ENCODE results near the gene NOP56.

NOP56 gene

GRCh38 chr20:2705931-2706645, 53.7 kb downstream of the NOP56 start:
- DNase-seq, result no peak

DNA sequence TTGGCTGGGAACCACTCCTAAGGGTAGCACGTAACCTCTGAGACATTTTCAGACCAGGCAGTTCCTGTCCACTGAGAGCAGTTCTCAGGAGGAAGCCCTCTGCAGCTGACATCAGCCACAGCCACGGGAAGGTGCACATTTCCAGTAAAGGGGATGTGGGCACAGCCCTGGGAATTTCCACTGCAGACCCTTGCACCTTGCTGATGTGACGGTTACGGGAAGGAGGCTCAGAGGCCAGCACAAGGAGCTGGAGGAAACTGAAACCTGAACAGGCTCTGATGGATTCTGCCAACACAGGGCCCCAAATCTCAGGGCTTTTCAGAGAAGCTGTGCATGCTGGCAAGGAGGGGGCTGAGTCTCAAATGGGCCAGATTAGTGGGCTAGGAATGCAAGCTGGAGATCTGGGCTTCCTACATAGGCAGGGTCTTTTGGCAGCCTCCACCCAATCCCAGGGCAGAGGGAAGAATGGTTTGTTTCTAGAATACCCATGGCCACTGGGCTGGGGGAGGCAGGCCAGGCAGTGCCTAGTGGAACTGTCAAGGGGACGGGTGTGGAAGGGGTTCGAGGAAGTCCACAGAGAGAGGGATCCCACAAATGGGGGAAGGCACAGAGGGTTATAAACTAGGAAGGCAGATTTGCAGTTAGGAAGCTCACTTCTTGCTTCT, 54.4 kb downstream of the NOP56 start:
- no peak for DNase-seq

DNA sequence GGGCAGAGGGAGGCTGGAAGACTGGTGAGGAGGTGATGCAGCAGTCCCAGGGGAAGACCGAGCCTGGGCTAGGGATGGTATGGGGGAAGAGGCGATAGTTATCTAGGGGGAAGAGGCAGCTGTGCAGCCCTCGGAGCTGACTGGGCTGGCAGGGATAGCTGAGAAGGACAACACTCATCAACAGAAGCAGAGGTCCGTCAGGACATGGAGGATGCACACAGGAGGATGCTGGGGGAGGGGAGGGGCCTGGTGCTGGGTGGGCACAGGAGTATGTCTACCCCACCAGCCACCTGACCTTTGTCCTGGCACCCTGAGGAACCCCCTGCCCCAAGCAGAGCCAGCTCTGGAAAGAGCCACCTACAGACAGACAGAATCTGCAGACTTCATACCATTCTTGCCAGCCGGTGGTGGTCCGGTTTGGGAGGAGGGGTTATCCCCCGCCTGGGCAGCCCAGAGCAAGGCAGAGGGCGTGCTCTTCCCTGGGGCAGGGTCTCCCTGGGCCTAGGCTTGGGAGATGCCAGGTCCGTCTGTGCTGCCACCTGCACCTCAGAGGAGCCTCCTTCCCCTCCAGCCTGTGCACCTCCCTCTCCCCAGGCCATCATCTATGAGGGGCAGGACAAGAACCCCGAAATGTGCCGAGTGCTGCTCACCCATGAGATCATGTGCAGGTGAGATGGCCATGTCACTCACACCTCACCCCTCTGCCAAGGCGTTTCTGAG, 55.1 kb downstream of the NOP56 start:
- no peak for DNase-seq

All from suppressor macrophage (primary cell).